ENCODE measurements around the gene OSBPL3. TPM values are rescaled to one million over a fixed set of nuclear protein-coding genes. Genes with fewer than 3 reads are reported as not detected.

OSBPL3 gene
- total RNA-seq, 1 experiment from 2014 or later, result 32.8 TPM

DNA sequence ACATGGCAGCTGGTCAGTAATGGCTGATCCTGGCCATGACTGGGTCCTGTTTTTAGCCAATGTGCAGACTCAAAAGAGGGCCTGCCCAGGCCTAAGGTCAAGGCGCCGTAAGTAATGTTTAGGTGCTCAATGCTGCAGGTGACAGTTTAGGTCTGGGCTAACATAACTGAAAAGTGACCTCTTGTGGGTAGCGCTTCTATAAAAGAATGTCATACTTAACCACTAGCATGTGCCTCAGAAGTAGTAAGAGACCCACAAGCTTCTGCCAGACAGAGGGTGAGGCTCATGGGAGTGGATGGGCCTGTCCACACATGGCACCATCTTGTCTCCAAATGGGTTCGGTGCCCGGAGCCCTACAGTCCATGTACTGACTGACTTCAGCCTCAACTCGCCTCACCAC is 132.2 kb downstream of the OSBPL3 start:
- Histone ChIP-seq H3K27me3 (no peaks in the 10 kb centered on the region), H3K4me3 (no peak overlapping the region), H3K9me3 (replicated peaks) (no peaks in the 10 kb centered on the region), H3K36me3 (peaks cover 7% of the 10 kb centered on the region), H3K4me1 (peaks cover 9% of the 10 kb centered on the region), H3K27ac (no peak overlapping the region)
- no peak for DNase-seq

DNA sequence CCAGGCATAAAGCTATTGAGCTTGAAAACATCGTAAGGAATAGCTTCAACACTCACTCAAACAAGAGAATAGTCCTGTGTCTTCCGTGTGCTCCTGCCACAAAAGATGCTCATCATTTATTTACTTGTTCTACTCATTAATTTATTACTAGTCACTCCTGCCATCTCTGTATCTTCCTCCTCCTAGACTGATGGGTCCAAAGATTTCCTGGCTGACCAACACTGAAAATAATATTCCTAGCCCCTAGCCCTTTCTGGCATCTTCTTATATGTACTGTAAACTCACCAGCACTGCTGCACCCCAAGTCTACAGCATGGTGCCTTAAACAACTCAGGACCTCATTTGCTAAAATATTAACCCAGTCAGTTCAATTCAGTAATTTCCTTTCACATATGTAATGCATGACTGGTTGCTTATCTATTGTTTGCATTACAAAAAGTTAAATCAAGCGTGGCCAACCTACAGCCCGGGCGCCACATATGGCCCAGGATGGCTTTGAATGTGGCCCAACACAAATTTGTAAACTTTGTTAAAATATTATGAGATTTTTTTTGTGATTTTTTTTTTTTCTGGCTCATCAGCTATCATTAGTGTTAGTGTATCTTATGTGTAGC is 136.1 kb downstream of the OSBPL3 start:
- H3K4me1 ChIP-seq, result peaks cover 9% of the 10 kb centered on the region
- H3K27ac ChIP-seq, result no peak overlapping the region
- no peaks in the 10 kb centered on the region for H3K27me3 ChIP-seq
- peaks cover 15% of the 10 kb centered on the region for H3K36me3 ChIP-seq
- no peaks in the 10 kb centered on the region for H3K9me3 ChIP-seq (replicated peaks)
- DNase-seq, result no peak
- H3K4me3 ChIP-seq, result no peak overlapping the region

DNA sequence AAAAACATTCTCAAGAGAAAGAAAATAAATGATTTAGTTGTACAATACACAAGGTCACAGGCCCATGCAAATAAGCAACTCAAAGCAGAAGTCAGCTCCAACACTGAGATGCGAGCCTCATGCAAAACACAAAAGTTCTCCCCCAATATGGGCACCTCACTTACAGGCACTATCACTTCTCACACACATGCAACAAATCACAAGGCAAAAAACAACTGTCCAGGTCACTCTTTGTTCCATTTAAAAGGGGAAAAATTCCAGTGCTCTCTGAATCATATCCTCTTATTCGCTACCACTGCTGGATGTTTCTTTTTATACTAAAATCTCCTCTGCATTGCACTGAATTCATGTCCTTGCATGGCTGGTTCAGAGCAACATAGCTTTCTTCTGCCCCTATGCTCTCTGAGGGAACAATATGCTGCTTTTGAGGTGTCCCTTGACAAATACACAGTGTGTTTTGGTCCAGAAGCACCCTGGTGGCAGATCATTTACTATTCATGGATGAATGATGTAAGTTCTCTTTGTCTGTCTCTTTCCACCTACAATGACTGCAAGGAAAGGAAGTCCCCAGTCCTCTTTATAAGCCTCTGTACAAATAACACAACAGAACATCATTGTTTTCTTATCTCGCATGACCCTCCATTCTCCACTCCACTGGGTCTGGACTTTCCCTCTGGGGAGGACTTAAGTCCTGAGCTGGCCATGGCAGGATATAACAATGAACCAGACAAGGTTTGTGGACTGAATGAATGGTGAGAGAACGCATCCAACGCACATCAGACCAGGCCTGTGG is 137.3 kb downstream of the OSBPL3 start:
- no peak for DNase-seq
- H3K27me3 ChIP-seq, result no peaks in the 10 kb centered on the region
- H3K4me3 ChIP-seq, result no peak overlapping the region
- no peaks in the 10 kb centered on the region for H3K9me3 ChIP-seq (replicated peaks)
- no peak overlapping the region for H3K27ac ChIP-seq
- peaks cover 17% of the 10 kb centered on the region for H3K36me3 ChIP-seq
- peaks cover 9% of the 10 kb centered on the region for H3K4me1 ChIP-seq

DNA sequence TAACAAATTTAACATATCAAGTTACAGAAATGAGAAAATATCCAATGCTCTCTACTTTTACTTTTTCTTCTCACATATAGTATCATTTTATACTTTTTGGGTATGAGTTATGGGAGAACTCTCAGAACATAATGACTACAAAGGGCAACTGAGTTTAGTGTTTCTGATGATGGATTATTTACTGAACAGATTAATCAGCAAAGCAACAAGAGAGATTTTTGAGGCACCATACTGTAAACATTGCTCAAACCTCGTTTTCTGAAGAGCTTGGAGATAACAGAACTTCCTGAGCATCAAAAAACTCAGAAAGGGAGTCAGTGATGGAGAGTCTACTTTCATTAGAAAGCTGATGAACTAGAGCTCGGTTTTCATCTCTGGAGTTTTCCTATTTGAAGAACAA is 137.9 kb downstream of the OSBPL3 start:
- Histone ChIP-seq H3K27me3 (no peaks in the 10 kb centered on the region), H3K27ac (no peak overlapping the region), H3K36me3 (peaks cover 19% of the 10 kb centered on the region), H3K4me3 (no peak overlapping the region), H3K4me1 (peaks cover 9% of the 10 kb centered on the region), H3K9me3 (replicated peaks) (no peaks in the 10 kb centered on the region)
- no peak for DNase-seq

DNA sequence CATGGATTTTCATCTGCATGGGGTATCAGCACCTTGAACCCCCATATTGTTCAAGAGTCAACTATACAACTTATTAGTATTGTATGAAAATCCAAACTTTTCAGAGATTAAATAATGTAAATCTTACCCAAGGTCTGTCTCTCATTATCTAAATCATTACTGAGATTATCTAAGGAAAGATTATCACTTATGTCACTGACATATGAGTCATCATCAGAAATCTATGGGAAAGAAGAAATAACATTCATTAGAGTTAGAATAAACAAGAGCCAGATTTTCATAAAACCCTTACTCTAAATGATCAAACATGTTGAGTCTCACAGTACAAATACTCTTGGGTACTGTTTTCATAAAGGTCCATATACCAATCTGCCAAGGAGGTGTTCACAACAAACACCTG is 139.4 kb downstream of the OSBPL3 start:
- DNase-seq, result no peak

DNA sequence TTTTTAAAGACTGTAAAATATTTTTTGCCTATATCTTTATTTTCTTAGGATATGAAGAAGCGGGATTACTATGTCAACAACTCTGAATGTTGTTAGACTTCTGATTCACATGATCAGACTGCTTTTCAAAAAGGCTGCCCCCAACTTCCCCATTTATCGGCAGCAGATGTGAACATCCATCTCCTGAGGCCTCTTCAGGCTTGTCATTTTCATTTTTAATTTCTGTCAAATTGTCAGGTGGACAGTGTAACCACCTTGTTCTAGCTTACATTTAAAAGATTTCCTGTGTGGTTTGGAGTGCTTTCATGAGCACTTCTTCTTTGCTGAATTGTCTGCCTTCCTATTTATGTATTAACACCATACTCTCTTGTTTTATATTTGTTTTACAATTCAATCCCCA is 143.9 kb downstream of the OSBPL3 start:
- H3K27me3 ChIP-seq, result no peaks in the 10 kb centered on the region
- no peak for DNase-seq
- no peak overlapping the region for H3K4me3 ChIP-seq
- no peaks in the 10 kb centered on the region for H3K9me3 ChIP-seq (replicated peaks)
- H3K27ac ChIP-seq, result no peak overlapping the region
- 0 out of 2 replicates have a peak, but pooled peaks cover under 1% of the 10 kb centered on the region for H3K4me1 ChIP-seq
- H3K36me3 ChIP-seq, result peaks cover 17% of the 10 kb centered on the region

More for the DNA sequence above, 139.4 kb downstream of the OSBPL3 start:
- Histone ChIP-seq H3K27ac (no peak overlapping the region), H3K9me3 (replicated peaks) (no peaks in the 10 kb centered on the region), H3K4me1 (peaks cover 9% of the 10 kb centered on the region), H3K4me3 (no peak overlapping the region), H3K27me3 (no peaks in the 10 kb centered on the region), H3K36me3 (peaks cover 17% of the 10 kb centered on the region)

DNA sequence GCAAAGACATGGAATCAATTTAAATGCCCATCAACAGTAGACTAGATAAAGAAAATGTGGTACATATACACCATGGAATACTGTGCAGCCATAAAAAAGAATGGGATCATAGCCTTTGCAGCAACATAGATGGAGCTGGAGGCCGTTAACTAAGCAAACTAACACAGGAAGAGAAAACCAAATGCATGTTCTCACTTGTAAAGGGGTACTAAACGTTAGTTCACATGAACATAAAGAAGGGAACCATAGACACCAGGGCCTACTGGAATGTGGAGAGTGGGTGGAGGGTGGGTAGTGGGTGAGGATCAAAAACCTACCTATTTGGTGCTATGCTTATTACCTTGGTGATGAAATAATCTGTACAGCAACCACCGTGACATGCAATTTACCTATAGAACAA is 144.3 kb downstream of the OSBPL3 start:
- no peak for DNase-seq
- H3K27ac ChIP-seq, result no peak overlapping the region
- H3K4me1 ChIP-seq, result peaks cover 4% of the 10 kb centered on the region; the same call in 1 of the 2 replicates
- H3K4me3 ChIP-seq, result no peak overlapping the region
- H3K36me3 ChIP-seq, result peaks cover 13% of the 10 kb centered on the region
- H3K9me3 ChIP-seq (replicated peaks), result no peaks in the 10 kb centered on the region
- no peaks in the 10 kb centered on the region for H3K27me3 ChIP-seq

DNA sequence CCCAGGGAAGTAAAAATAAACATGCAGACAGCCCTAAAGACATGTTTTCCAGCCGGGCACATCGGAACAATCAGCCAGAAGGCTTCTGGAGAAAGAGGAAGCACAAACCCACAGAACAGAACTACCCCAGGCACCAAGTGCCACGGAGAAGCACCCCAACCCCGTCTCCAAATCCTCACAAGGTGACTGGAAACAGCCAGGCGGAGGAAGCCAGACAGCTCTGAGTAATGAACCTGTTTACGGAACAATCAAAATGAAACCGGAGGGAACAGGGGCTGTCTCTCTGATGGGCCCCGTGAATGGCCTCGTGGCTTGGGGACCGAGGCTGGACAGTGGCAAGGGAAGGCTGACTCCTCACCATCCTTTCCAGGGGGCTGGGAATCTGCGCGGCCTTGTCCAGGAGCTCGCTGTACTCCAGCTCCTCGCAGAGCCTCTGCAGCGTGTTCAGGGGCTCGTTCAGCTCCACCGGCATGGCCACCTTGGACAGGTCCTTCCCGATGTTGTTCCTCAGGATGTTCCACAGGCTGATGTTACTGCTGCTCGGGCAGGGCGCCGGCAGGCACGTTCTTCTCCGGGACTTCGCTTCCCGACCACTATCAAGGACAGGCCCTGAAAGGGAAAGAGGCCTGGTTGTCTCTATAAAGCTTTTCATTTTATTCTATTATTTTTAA is 145.7 kb downstream of the OSBPL3 start:
- Histone ChIP-seq H3K4me1 (peaks cover 4% of the 10 kb centered on the region; the same call in 1 of the 2 replicates), H3K4me3 (no peak overlapping the region), H3K27me3 (no peaks in the 10 kb centered on the region), H3K27ac (no peak overlapping the region), H3K36me3 (peaks cover 10% of the 10 kb centered on the region; the same call in 1 of the 2 replicates), H3K9me3 (replicated peaks) (no peaks in the 10 kb centered on the region)
- DNase-seq, result no peak

DNA sequence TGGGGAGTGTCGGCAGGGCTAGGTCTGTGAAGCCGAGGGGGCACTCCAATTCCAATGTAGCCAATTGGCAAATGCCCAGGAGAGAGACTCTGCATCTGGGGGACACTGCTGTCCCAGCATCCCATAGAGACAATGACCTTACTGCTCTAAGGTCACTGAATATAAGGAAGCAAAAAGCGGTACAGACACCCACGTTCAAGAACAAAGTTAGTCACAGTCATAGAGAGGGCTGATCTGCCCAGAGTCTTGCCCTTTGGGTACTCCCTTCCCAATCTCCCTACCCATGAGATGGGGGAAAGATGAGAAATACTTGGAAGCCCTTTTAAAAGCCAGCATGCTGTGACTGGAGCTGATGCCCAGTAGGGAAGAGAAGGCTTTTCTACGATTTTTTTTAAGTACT is 146.4 kb downstream of the OSBPL3 start:
- peaks cover 4% of the 10 kb centered on the region; the same call in 1 of the 2 replicates for H3K4me1 ChIP-seq
- peaks cover 9% of the 10 kb centered on the region; the same call in 1 of the 2 replicates for H3K36me3 ChIP-seq
- H3K27ac ChIP-seq, result no peak overlapping the region
- no peak overlapping the region for H3K4me3 ChIP-seq
- no peaks in the 10 kb centered on the region for H3K9me3 ChIP-seq (replicated peaks)
- H3K27me3 ChIP-seq, result no peaks in the 10 kb centered on the region
- no peak for DNase-seq

DNA sequence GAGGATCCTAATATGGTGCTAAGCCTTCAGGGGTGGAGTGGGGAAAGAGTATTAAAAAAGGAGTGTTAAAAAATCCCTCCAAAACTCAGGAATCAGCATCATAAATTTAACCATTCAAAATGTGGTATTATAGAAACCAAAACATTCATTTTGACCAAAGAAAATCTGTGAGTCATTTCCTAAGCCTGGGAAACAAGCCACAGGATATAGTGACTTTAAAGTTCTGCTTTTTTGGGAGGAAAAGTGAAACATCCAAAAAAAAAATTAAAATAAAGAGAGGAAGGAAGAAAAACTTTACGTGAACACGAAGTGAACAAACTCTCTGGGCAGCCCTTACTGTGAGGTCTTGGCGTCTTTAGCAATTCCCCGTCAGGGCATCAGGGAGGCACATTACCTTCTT is 148.7 kb downstream of the OSBPL3 start:
- DNase-seq, result no peak

DNA sequence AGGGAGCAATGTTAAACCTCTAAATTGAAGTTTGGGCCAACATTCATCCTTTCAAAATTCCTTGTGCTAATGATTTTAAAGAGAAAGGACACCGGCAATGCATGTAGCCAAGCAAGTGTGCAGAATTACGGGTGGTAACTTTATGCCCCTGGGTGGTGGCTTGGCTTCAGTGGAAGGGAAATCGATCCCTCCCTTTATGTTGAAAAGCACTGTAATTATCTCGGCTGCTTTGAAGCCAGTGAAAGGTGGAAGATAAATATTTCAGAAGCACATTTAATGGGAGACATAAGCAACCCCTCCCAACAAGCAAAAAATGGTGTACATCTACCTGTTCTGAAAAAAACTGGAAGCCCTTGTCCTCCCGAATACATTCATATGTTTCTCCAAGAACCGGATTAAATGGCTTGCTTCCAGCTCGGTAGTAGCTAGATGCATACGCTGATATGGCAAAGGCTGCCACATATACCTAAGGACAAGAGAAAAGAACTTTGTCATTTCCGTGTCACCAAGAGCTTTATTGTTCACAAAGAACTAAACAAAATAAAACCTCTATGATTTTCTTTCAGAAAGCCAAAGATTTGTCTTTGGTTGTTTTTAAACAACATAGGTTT is 149.4 kb downstream of the OSBPL3 start:
- H3K27ac ChIP-seq, result no peak overlapping the region
- H3K9me3 ChIP-seq (replicated peaks), result no peaks in the 10 kb centered on the region
- no peaks in the 10 kb centered on the region for H3K27me3 ChIP-seq
- H3K4me1 ChIP-seq, result peaks cover 24% of the 10 kb centered on the region
- peaks cover 6% of the 10 kb centered on the region; the same call in 1 of the 2 replicates for H3K36me3 ChIP-seq
- no peak overlapping the region for H3K4me3 ChIP-seq
- DNase-seq, result no peak

More for the DNA sequence above, 148.7 kb downstream of the OSBPL3 start:
- Histone ChIP-seq H3K4me3 (no peak overlapping the region), H3K36me3 (peaks cover 6% of the 10 kb centered on the region; the same call in 1 of the 2 replicates), H3K4me1 (peaks cover 17% of the 10 kb centered on the region), H3K27ac (no peak overlapping the region), H3K27me3 (no peaks in the 10 kb centered on the region), H3K9me3 (replicated peaks) (no peaks in the 10 kb centered on the region)

DNA sequence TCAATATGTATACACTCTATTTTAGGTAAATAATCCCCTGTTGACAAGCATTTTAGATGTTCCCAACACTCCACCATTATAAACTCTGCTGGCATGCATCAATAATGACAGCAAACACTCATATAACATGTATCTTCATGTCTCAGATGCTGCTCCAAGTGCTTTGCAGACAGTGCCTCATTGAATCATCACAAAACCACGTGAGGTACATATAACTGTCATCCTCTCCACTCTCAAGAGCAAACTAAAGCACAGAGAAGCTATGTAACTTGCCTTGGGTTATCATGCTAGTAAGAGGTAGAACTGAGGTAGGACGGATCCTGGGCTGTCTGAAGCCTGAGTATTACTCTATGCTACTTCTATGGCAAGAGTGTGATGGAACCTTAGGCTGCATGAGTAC is 150.2 kb downstream of the OSBPL3 start:
- Histone ChIP-seq H3K27me3 (no peaks in the 10 kb centered on the region), H3K4me3 (no peak overlapping the region), H3K36me3 (peaks cover 6% of the 10 kb centered on the region; the same call in 1 of the 2 replicates), H3K27ac (no peak overlapping the region), H3K9me3 (replicated peaks) (no peaks in the 10 kb centered on the region), H3K4me1 (peaks cover 32% of the 10 kb centered on the region)
- DNase-seq, result no peak

DNA sequence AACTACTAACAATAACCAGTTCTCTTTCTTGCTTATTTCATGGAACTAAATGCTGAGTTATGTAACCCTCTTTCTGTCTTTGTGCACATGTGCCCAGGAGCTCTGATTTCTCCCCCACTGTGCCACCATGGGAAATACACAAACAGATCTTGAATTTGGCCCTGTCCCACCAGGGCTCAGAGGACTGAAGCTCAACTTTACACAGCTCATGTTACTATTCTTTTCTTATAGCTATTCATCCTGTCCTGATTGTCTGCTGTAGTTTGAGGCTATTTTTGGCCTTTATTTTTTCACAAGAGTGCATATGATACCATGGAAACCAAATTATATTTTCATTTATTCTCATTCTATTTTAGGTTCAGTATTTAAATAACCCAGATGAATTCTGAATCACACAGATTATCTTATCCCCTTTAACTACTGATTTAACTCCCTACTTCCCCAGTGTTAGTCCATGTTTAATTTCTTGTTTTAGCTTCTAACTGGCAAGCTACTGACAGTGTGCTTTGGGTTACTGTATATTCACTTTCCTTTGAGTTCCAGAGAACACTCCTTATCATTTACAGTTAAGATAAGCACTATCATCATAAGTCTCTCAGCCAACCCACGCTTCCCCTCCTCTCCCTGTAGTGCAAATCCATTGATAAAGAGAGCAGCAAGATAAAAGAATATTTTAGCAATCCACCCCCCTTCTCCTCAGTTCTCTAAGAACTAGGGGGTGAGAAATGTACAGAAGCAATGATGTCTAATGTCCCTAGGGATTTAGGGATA is 150.9 kb downstream of the OSBPL3 start:
- Histone ChIP-seq H3K27me3 (no peaks in the 10 kb centered on the region), H3K4me1 (peaks cover 35% of the 10 kb centered on the region), H3K4me3 (no peak overlapping the region), H3K9me3 (replicated peaks) (no peaks in the 10 kb centered on the region), H3K36me3 (peaks cover 6% of the 10 kb centered on the region; the same call in 1 of the 2 replicates), H3K27ac (no peak overlapping the region)
- DNase-seq, result no peak

DNA sequence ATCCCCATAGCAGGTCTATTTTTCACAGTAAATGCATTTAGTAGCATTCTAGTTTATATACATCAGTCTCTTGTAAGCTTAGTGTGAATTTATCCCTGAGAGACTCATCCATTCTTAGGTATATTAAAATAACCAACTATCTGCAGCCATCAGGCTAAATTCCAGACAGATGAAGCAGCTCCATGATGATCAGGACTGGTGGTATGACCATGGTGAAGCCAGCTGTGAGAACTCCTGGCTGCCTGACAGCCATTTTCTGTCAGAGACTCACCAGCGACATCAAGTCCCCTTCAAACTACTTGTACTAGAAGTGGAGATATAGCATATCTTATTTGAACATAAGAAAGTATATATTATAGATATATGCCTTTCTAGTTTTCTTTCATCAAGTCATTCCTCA is 152.4 kb downstream of the OSBPL3 start:
- Histone ChIP-seq H3K4me3 (no peak overlapping the region), H3K27ac (no peak overlapping the region), H3K9me3 (replicated peaks) (no peaks in the 10 kb centered on the region), H3K4me1 (peaks cover 35% of the 10 kb centered on the region), H3K36me3 (peaks cover 8% of the 10 kb centered on the region; the same call in 1 of the 2 replicates), H3K27me3 (no peaks in the 10 kb centered on the region)
- DNase-seq, result no peak

Measured in SJCRH30 (cell line).